Astrocyte (in vitro differentiated cells and primary cell): ENCODE results near the gene GSG1L.

Experiments
- EZH2 ChIP-seq: IDR thresholded peaks from 2 replicates; pipeline ENCODE4 v1.6.1; 2012; ENCODE audit warnings: mild to moderate bottlenecking, low read length, inconsistent platforms; ENCODE audit not compliant: insufficient read depth
- TF ChIP-seq, protein P1 (sequence below): IDR thresholded peaks from 2 replicates; pipeline ENCODE4 v1.5.1; 2011; ENCODE audit warnings: low read depth, mild to moderate bottlenecking, inconsistent platforms, low read length, moderate library complexity; ENCODE audit not compliant: insufficient read depth

DNA sequence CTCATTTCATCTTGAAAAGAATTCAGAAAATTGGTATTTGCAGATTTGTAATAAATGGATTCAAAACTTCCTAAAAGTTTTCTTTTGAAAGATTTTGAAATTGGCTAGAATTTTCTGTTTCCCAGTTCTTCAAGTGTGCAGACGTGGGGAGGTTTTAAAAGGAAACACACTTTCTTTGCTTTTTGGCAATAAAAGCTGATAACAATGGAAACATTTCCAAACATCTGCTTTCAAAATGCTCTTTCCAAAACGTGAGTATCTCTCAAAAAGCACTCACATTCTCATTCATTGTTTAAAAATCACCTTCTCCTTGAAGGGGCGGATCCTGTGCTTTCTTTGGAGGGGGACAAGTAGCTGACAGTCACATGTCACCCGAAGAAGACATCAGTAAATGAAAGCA is 8.6 kb upstream of the GSG1L start:
- TF ChIP-seq, protein P1, sequence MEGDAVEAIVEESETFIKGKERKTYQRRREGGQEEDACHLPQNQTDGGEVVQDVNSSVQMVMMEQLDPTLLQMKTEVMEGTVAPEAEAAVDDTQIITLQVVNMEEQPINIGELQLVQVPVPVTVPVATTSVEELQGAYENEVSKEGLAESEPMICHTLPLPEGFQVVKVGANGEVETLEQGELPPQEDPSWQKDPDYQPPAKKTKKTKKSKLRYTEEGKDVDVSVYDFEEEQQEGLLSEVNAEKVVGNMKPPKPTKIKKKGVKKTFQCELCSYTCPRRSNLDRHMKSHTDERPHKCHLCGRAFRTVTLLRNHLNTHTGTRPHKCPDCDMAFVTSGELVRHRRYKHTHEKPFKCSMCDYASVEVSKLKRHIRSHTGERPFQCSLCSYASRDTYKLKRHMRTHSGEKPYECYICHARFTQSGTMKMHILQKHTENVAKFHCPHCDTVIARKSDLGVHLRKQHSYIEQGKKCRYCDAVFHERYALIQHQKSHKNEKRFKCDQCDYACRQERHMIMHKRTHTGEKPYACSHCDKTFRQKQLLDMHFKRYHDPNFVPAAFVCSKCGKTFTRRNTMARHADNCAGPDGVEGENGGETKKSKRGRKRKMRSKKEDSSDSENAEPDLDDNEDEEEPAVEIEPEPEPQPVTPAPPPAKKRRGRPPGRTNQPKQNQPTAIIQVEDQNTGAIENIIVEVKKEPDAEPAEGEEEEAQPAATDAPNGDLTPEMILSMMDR = no peak
- TF ChIP-seq EZH2 = no peak
